Activated CD4-positive, alpha-beta T cell treated with anti-CD3 and anti-CD28 coated beads, Interleukin-2, amount 50 U/mL, for 48 hours (primary cell): ENCODE data around the gene UPF3B.
"Not testable (repeated sequence)": the region's sequence is repeated elsewhere in the genome, so short reads cannot be mapped to it uniquely, and the experiment has no call there.

ENCODE experiments used
- DNase-seq, 2 experiments: peaks; one replicate each; pipeline ENCODE4 v3.0.0-alpha.2; 2020

UPF3B gene

GRCh38 chrX:119852382-119853353 is at the start of gene UPF3B:
UPF3B (minus strand) TSS chrX:119852963; CDS start chrX:119852928, 35 bp downstream.
- DNase-seq, result peak; percentile 91 to 93

DNA sequence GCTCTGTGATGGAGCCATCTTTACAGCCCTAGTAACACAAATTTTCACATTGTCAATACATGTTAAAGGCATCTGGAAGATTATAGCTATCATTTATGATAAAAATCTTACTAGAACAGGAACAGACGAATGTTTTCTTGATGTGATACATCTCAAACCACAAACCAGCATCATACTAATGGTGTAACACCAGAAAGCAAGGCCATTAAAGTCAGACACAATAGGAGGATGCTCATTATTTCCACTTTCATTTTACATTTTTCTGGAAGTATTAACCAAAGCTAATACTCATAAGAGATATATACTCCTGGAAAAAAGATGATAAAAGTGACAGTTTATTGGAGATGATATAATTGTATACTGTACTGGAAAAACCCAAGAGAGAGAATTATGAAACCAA is 48.2 kb upstream of the UPF3B start:
- DNase-seq, result no peak

- no peak for DNase-seq
These were observed 46.4 kb upstream of the UPF3B start for GRCh38 chrX:119899125-119899524.

DNA sequence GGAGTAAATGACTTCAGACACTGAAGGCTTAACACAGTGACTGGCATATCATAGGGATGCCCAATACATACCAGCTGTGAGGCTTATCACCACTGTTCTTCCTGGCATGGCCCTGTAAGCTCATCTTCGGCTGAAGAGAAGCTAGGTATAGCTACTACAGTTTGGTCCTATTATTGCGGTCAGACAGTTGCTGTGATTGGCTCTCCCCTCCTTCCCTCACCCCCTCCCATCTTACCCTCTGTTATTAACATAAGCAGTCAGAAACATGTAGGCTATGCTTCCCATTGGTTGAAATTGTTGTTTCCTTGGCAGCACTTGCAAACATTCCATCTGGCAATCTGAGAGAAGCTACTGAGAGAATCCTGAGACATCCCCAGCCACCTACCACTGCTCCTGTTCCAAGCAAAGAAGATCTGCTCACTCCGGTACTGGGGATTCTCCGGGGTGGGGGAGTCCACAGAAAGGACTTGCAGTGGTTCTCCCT is 43.1 kb upstream of the UPF3B start, which contains the start of gene AKAP14:
Gene AKAP14, plus strand, starts transcription at position 51 of the 484 bp plus-strand sequence. CDS start 7,331 bp downstream, outside the sequence.
- DNase-seq, result no peak

GRCh38 chrX:119891961-119892692 is 39.4 kb upstream of the UPF3B start:
- DNase-seq, result not testable (repeated sequence)

- DNase-seq, result not testable (repeated sequence)
These were observed 37.9 kb upstream of the UPF3B start for GRCh38 chrX:119890626-119891025.

DNA sequence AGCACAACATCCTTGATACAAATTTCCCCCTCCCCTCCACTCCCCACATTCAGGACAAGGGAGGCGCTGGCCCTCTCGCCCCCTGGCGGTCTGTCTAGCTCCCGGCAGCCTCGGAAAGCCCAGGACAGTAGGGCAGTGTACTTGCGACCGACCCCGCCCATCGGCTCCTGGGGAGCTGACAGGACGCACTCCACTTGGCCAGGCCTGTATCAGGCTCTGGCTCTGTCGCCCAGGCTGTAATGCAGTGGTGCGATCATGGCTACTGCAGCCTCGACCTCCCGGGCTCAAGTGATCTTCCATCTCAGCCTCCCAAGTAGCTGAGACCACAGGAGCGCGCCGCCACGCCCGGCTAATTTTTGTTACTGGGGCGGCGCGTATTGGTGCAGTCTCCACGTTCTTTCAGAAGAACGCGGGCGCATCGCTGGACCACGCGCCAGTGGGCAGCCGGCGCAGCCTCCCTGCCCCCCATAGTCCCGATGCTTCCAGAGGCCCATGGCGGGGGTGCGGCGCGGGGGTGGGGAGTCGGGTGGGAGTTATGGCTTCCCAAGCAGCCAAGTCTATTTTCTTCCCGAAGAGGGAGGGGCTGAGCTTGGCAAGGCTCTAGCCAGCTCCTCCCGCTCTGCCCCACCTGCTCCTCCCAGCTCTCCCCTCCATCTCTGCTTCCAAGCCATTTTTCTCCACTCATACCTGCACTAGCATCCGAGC is 35.1 kb upstream of the UPF3B start:
- peak; percentile 70 to 78 for DNase-seq

DNA sequence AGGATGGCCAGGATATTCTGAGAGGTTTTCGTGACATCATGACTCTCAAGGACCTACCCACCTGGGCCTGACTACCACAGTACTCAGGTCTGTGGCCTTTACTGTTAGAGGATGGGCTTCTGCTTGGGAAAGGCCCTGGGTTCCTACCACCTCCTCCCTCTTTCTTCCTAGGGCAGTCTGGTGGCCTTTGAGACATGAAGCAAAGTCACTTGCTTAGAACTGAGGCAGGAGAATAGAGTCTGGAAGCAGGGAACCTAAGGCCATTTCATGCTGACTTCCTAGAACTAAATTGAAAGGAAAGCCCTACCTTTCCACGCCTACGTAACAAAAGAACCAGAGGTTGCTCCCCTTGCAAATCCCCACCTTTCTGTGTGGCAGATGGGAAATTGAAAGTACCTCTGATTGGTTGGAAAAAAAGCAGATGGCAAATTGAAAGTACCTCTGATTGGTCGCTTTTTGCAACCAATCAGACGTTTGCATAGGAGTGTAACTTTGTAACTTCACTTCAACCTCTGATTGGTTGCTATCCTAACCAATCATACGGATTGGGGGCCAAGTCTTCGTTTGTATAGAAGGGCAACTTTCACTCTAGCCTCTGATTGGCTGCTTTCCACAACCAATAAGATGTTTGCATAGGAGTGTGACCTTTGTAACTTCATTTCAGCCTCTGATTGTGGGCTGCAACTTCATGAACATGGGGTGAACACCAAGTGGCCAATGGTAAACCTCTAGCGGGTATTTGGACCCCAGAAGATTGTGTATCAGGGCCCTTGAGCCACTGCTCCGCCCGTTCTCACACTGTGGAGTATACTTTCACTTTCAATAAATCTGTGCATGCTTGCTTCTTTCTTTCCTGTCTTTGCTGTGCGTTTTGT is 33.0 kb upstream of the UPF3B start:
- no peak for DNase-seq

- DNase-seq, result peak; percentile 13 to 18
These were observed 28.0 kb upstream of the UPF3B start for GRCh38 chrX:119880552-119881437.

- DNase-seq, result no peak
These were observed 27.3 kb upstream of the UPF3B start for GRCh38 chrX:119880076-119880475.

DNA sequence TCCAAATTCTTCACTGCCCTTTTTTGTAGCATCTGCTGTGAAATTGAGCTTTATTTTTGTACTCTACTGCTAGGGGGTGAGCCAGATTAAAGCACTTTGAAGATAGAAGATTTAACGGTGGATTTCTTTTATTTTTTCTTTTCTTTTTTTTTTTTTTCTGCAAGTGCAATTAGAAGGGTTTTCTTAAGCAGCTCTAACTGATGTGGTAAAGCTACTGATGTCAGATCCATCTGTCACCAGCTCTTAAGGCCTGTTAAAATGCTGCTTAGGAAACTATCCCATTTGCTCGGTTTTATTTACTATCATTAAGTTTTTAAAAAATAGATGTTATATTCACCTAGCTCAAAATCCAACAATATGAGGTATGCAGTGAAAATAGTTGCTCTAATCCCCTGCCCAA is 26.0 kb upstream of the UPF3B start:
- DNase-seq, result no peak

- DNase-seq, result peak; percentile 80 to 83
These were observed 19.0 kb upstream of the UPF3B start, which contains the start of the genes NDUFA1 and RNF113A for GRCh38 chrX:119871599-119872395. NDUFA1 (plus strand) TSS chrX:119871832; CDS start chrX:119871912, 80 bp downstream. RNF113A (minus strand) TSS chrX:119871733; CDS start chrX:119871613, 120 bp downstream.

DNA sequence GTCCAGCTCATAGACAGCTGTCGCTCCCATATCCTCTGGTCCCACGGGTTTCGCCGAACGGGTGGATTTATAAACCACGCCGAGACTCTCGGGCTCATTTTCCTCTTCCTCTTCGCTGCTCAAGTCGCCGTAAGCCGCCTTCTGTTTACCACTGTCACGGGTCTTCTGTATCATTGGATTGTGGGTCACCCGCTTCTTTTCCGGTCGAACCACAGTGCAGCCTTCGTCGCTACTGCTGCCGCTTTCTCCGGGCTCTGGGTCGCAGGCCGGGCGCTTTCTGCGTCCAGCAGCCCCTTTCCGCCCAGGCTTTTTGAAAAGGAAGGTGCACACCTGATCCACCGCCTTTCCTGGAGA is 18.5 kb upstream of the UPF3B start:
- no peak for DNase-seq

DNA sequence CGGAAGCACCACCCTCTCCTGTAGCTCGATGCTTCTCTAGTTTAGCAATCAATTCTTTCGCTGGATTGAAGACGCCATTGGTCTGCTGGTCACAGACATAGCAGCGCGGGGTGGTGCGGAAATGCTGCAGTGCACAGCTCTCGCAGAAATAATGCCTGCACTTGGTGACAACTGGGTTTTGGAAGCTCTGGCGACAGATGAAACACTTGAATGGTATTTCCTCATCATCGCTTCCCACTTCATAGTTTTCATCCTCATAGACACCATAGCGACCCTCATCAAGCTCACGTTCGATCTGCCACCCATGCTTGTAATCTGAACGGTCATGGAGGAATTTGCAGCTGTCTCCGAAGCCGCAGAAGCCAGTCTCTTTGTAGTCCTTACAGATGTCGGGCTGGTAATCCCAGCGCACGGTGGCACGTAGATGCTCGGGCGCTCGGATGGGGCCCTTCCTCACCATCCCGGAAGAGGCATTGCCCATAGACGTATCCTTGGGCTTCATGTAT is 17.9 kb upstream of the UPF3B start:
- peak; percentile 19 to 32 for DNase-seq

GRCh38 chrX:119853444-119853843 is 681 bp upstream of the UPF3B start:
- no peak for DNase-seq

- DNase-seq, result no peak
These were observed 18.9 kb downstream of the UPF3B start for GRCh38 chrX:119833905-119834304.

GRCh38 chrX:119828446-119828845 is 24.3 kb downstream of the UPF3B start:
- no peak for DNase-seq

DNA sequence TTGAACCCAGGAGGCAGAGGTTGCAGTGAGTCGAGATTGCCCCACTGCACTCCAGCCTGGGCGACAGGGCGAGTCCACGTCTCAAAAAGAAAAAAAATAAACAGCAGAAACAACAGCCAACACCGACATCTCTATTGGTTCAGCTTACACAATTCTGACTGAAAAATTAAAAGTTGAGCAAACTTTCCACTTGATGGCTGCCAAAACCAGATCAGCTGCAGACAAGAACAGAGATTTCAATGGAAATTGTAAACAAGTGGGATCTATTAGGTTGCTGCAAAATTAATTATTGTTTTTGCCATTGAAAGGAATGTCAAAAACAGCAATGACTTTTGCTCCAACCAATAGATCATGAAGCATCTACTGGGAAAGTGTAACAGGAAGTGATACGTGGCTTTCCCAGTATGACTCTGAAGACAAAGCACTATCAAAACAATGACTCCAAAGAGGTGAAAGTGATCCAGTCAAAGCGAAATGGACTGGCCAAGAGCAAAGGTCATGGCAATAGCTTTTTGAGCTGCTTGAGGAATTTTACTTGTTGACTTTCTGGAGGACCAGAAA is 26.3 kb downstream of the UPF3B start:
- DNase-seq, result no peak

DNA sequence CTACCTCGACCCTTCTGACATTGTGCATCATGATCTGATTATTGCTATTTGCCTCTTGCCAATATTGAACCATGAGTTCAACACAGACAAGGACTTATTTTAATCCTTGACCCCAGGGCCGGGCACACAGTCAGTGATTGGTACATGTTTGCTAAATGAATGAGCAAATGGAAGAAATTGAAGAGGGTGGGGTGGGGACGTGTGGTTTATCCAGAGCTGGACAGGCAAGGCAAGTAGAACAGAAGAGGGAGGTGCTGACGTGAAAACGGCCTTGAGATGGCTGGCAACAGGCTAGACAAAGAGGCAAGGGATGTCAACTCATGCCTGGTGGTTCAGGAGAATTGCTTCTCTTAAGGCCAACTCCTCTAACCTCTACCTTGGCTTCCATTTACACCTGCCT is 28.5 kb downstream of the UPF3B start:
- not testable (repeated sequence) for DNase-seq
